AG09309 (cell line): ENCODE results near the gene SZT2.

Experiments used
- DNase-seq: peaks from one replicate; pipeline ENCODE4 v3.0.0-alpha.2; 2010; ENCODE audit warnings: low read depth
- H3K4me3 ChIP-seq: 2 replicates; pipeline ENCODE4 v1.5.1; 2011; ENCODE audit warnings: mild to moderate bottlenecking, low read depth, low read length, moderate library complexity; ENCODE audit not compliant: control insufficient read depth
- TF ChIP-seq, protein P1 (sequence below): IDR thresholded peaks from 2 replicates; pipeline ENCODE4 v1.5.1; 2011; ENCODE audit warnings: mild to moderate bottlenecking, low read depth, low read length, inconsistent platforms; ENCODE audit not compliant: insufficient read depth, control insufficient read depth; ENCODE audit errors: missing control alignments

Gene SZT2

DNA sequence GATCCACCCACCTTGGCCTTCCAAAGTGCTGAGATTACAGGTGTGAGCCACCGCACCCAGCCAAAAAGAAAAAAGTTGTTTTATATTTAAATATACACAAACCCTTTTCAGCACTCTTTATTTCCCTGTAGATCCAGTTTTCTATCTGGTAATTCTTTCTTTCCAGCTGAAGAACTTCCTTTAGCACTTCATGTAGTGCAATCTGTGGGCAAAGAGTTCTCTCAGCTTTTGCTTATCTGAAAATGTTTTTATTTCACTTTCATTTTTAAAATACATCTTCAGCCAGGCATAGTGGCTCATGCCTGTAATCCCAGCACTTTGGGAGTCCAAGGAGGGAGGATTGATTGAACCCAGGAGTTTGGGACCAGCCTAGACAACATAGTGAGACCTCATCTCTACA, 92.5 kb downstream of the SZT2 start:
- TF ChIP-seq, protein P1, sequence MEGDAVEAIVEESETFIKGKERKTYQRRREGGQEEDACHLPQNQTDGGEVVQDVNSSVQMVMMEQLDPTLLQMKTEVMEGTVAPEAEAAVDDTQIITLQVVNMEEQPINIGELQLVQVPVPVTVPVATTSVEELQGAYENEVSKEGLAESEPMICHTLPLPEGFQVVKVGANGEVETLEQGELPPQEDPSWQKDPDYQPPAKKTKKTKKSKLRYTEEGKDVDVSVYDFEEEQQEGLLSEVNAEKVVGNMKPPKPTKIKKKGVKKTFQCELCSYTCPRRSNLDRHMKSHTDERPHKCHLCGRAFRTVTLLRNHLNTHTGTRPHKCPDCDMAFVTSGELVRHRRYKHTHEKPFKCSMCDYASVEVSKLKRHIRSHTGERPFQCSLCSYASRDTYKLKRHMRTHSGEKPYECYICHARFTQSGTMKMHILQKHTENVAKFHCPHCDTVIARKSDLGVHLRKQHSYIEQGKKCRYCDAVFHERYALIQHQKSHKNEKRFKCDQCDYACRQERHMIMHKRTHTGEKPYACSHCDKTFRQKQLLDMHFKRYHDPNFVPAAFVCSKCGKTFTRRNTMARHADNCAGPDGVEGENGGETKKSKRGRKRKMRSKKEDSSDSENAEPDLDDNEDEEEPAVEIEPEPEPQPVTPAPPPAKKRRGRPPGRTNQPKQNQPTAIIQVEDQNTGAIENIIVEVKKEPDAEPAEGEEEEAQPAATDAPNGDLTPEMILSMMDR = no peak
- no peak for DNase-seq
- H3K4me3 ChIP-seq = no peak overlapping the region

DNA sequence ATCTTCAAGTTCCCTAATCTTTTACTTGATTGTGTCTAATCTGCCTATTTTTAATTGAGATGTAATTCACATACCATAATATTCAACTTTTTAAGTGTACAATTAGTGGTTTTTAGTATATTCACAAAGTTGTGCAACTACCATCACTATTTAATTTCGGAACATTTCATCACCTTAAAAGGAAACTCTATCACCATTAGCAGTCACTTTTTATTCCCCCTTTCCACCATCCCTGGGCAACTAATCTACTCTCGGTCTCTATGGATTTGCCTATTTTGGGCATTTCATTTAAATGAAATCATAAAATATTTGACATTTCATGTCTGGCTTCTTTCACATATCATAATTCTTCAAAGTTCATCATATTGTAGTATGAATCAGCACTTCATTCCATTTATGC, 94.7 kb downstream of the SZT2 start:
- TF ChIP-seq, protein P1 = no peak
- no peak for DNase-seq
- no peak overlapping the region for H3K4me3 ChIP-seq

DNA sequence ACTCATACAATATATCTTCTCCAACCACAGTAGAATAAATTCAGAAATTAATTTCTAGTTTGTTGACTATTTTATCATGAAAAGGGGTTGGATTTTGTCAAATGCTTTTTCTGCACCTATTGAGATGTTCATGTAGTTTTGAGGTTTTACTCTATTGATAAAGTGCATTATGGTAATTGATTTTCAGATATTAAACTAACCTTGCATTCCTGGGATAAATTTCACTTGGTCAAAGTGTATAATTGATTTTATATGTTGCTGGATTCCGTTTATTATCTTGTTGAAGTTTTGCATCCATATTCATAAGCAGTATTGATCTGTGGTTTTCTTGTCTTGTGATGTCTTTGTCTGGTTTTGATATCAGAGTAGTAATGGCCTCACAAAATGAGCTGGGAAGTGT, 98.5 kb downstream of the SZT2 start:
- no peak overlapping the region for H3K4me3 ChIP-seq
- TF ChIP-seq, protein P1 = no peak
- no peak for DNase-seq

DNA sequence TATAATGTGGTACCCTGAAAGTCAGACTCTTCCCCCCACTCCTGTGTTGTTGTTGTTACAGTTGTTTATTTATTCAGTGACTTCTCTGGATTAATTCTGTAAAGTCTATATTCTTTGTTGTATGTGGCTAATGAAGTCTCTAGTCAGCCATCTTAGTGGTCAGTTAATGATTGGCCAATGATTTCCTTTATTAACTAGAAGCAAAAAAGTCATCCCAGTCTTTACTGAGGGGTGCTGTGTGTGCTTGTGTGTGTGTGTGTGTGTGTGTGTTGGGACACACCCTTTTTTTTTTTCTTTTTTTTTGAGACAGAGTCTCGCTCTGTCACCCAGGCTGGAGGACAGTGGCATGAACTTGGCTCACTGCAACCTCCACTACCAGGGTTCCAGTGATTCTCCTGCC, 101.4 kb downstream of the SZT2 start:
- TF ChIP-seq, protein P1 = no peak
- DNase-seq = no peak
- H3K4me3 ChIP-seq = no peak overlapping the region

DNA sequence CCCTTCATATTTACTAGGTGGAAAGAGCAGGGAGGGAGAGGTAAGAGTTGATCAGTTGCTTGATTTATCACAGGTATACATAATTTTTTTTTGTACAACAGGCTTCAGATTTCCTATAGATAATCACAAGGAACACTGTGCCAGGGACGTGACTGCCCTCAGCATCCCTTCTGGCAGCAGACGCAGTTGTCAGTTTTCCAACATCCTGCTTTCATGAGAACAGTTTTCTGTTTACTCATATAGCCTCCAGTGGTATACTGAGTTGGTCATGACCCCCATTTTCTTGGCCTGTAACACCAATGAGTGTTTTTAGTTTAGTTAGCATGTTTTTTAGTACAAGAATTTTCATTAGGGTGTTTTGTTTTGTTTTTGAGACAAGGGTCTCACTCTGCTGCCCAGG, 103.1 kb downstream of the SZT2 start:
- TF ChIP-seq, protein P1 = no peak
- H3K4me3 ChIP-seq = no peak overlapping the region
- no peak for DNase-seq

DNA sequence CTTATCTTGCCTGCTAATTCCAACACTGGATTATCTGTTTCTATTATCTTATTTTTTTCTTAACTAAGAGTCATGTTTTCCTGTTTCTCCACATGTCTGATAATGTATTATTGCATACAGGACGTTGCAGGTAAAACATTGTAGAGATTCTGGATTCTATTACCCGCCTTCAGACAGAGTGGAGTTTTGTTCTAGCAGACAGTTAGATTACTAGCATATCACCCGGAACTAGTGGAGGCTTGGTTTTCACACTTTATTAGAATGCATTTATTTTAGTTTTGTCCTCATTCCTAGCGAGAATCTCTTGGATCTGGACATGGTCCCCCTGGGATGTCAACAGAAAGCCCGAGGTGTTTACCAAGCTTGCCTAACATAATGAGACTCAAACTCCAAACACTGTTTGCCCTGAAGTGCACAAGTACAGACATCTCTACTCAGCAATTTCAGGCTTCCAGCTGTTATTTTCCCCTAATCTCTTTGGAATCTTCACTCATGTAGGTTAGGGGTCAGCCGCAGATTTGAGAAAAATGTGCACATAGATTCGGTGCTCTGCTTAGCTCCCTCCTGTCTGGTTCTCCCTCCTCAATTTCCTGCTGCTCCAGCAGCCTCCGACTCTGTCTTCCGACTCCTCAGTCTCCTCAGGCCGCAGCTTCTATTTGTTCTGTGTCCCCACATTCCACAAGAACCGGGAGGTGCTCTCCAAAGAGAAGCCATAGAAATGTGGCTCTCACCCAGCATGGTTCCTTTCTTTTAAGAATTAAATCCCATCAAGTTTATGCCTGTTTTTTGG, 104.2 kb downstream of the SZT2 start:
- TF ChIP-seq, protein P1 = no peak

More for the DNA sequence above, 104.2 kb downstream of the SZT2 start:
- no peak for DNase-seq
- no peak overlapping the region for H3K4me3 ChIP-seq
